Common myeloid progenitor, CD34-positive (primary cell): ENCODE results near the gene CTSC.

Experiments used
- CTCF ChIA-PET: fragments of 350-600 bp; sonication (Branson Sonifier 250); formaldehyde crosslinking; loops from one replicate; lab custom pipeline; 2021; ENCODE audit warnings: antibody characterized with exemption; lab: Charles Lee
- POLR2A ChIA-PET: fragments of 350-600 bp; sonication (Branson Sonifier 250); formaldehyde crosslinking; loops from one replicate; lab custom pipeline; 2021; ENCODE audit warnings: antibody characterized with exemption; lab: Charles Lee
- DNase-seq, 3 donors: peaks; one replicate each; pipeline versions ENCODE4 v3.0.0 to v3.0.0-alpha.2; 2013
- H3K27ac ChIP-seq, 2 experiments: 1 replicate in 1 of 2; 2 replicates in 1 of 2; pipeline ENCODE4 v1.7.0; 2013; ENCODE audit warnings: inconsistent platforms in 2 of 2, low read length in 2 of 2, mild to moderate bottlenecking in 2 of 2, low read depth in 1 of 2, moderate library complexity in 1 of 2; ENCODE audit not compliant: severe bottlenecking in 2 of 2, insufficient read depth in 1 of 2, poor library complexity in 1 of 2
- H3K27me3 ChIP-seq, 5 experiments: replicated peaks in 2 of 5; 1 replicate in 3 of 5; 2 replicates in 2 of 5; pipeline versions ENCODE4 v1.6.1 to v1.7.0; 2013; ENCODE audit warnings: low read length in 4 of 5, mild to moderate bottlenecking in 2 of 5, moderate library complexity in 2 of 5, inconsistent platforms in 1 of 5; ENCODE audit not compliant: insufficient read depth in 5 of 5, control insufficient read depth in 4 of 5
- H3K36me3 ChIP-seq, 4 experiments: 1 replicate in 2 of 4; 2 replicates in 2 of 4; pipeline versions ENCODE4 v1.6.1 to v1.7.0; 2013; ENCODE audit warnings: low read length in 3 of 4, control low read depth in 1 of 4, mild to moderate bottlenecking in 1 of 4; ENCODE audit not compliant: control insufficient read depth in 4 of 4, insufficient read depth in 4 of 4
- H3K4me1 ChIP-seq, 4 experiments: 1 replicate in 3 of 4; 2 replicates in 1 of 4; pipeline versions ENCODE4 v1.6.1 to v1.7.1; 2013; ENCODE audit warnings: low read length in 3 of 4, mild to moderate bottlenecking in 3 of 4, control low read depth in 1 of 4, inconsistent platforms in 1 of 4, moderate library complexity in 1 of 4; ENCODE audit not compliant: control insufficient read depth in 4 of 4, insufficient read depth in 4 of 4; ENCODE audit errors: control extremely low read depth in 1 of 4
- H3K4me3 ChIP-seq, 7 experiments: 1 replicate in 4 of 7; 2 replicates in 3 of 7; pipeline versions ENCODE4 v1.5.1 to v1.7.0; 2013; ENCODE audit warnings: mild to moderate bottlenecking in 7 of 7, low read length in 6 of 7, moderate library complexity in 6 of 7, inconsistent platforms in 2 of 7, low read depth in 2 of 7, control low read depth in 1 of 7; ENCODE audit not compliant: insufficient read depth in 4 of 7, control insufficient read depth in 1 of 7; ENCODE audit errors: extremely low read depth in 1 of 7
- H3K9me3 ChIP-seq, 5 experiments: 1 replicate in 4 of 5; 2 replicates in 1 of 5; pipeline versions ENCODE4 v1.6.1 to v1.7.1; 2013; ENCODE audit warnings: low read length in 4 of 5, mild to moderate bottlenecking in 2 of 5, inconsistent platforms in 1 of 5, low read depth in 1 of 5, moderate library complexity in 1 of 5; ENCODE audit not compliant: control insufficient read depth in 4 of 5, insufficient read depth in 2 of 5; ENCODE audit errors: control extremely low read depth in 1 of 5
- WGBS: methylation state at CpG from one replicate; pipeline ENCODE4 v1.1.5; 2013; ENCODE audit not compliant: insufficient coverage; 5-methylcytosine and 5-hydroxymethylcytosine counted together

The CTSC gene

DNA sequence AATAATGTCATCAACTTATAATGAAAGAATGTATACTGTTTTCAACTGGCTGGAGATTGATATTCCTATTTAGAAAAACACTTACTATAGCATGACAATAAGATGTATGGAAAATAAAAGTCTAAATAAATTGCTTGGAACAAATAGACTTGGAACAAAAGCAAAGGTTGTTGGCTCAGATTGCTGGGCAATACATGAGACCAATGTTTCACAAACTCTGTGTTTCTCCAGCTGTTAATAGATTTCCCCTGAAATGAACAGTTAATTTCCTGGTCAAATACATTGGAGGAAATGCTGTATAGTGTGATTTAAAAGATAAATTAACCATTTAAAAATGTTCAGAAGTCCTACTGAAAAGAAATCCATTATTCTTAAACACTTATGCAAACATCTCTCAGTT lies 40.1 kb upstream of the CTSC start:
- peaks cover 0 to 3% (median 1%) of the 10 kb centered on the region in 4 experiments for H3K36me3 ChIP-seq

DNA sequence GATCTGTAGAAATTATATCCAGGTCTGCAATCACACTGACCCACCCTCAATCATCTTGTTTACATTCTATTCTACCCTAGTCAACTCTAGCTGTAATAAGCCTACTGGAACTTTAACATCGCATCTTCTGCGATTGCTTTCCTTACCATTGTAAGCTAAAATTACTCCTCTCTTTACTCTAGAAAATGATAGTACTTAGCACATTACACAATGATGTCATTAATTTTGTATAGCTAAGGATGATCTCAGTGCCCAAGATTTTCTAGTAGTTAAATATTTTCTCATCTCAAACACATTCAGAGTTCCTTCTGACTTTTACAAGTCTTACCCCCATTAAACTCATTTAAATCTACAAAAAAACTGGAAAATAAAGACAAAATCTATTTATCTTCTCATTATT lies 39.6 kb upstream of the CTSC start:
- no peaks in the 10 kb centered on the region for H3K27me3 ChIP-seq
- H3K36me3 ChIP-seq = peaks cover 0 to 3% (median 1%) of the 10 kb centered on the region in 4 experiments
- H3K27ac ChIP-seq = no peak overlapping the region
- ChIA-PET CTCF (no interaction called here), POLR2A (no interaction called here)
- H3K9me3 ChIP-seq = no peaks in the 10 kb centered on the region
- no peaks in the 10 kb centered on the region for H3K4me1 ChIP-seq
- WGBS = no CpG with 5 or more reads among the region's 2 CpGs
- H3K4me3 ChIP-seq = no peak overlapping the region
- no peak for DNase-seq

More for the DNA sequence above, 40.1 kb upstream of the CTSC start:
- Histone ChIP-seq H3K4me3 (no peak overlapping the region), H3K27ac (no peak overlapping the region), H3K9me3 (no peaks in the 10 kb centered on the region), H3K27me3 (no peaks in the 10 kb centered on the region), H3K4me1 (no peaks in the 10 kb centered on the region)
- CTCF ChIA-PET = interaction anchor here (1.0 kb wide), 1 partner anchor 33 kb away, joined by 5 read pairs; no protein-coding TSS in a partner anchor
- POLR2A ChIA-PET = no interaction called here
- no peak for DNase-seq

DNA sequence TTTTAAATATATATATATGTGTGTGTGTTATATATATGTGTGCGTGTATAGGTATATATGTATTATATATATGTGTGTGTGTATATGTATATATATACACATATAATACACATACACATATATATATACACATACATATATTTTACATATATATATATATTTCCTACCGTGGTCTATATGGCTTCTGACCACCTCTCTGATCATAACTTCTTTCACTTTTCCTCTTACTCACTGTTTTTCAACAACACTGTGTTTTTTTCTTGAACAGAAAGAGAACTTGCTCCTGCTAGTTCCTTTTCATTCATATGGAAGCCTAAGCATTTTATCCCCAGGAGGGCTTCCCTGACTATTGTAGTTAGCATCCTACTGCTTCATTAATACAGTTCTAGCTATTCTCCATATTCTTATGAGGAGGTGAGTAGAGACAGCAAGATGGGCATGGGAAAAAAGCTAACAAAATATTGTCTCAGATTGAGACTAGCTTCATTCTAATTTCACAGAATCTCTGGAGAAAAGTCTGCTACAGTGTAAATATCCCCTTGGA lies 38.5 kb upstream of the CTSC start:
- DNase-seq = no peak
- Histone ChIP-seq H3K36me3 (peaks cover 0 to 3% (median 1%) of the 10 kb centered on the region in 4 experiments), H3K9me3 (no peaks in the 10 kb centered on the region), H3K27ac (no peak overlapping the region), H3K4me1 (no peaks in the 10 kb centered on the region), H3K27me3 (no peaks in the 10 kb centered on the region), H3K4me3 (no peak overlapping the region)
- ChIA-PET CTCF (no interaction called here), POLR2A (no interaction called here)
- no CpG with 5 or more reads among the region's 2 CpGs for WGBS

- peaks cover 0 to 3% (median 1%) of the 10 kb centered on the region in 4 experiments for H3K36me3 ChIP-seq
- H3K9me3 ChIP-seq = no peaks in the 10 kb centered on the region
- WGBS = 100% methylated on average over 1 of the region's 2 CpGs
- no peak overlapping the region for H3K4me3 ChIP-seq
- H3K4me1 ChIP-seq = no peaks in the 10 kb centered on the region
- no peak for DNase-seq
- ChIA-PET CTCF (interaction anchor here (1.1 kb wide), 1 partner anchor 33 kb away, joined by 4 read pairs; the partner anchor contains the start of gene CTSC), POLR2A (no interaction called here)
- H3K27me3 ChIP-seq = no peaks in the 10 kb centered on the region
- no peak overlapping the region for H3K27ac ChIP-seq
Measured at GRCh38 chr11:88370782-88371181, 33.2 kb upstream of the CTSC start.

DNA sequence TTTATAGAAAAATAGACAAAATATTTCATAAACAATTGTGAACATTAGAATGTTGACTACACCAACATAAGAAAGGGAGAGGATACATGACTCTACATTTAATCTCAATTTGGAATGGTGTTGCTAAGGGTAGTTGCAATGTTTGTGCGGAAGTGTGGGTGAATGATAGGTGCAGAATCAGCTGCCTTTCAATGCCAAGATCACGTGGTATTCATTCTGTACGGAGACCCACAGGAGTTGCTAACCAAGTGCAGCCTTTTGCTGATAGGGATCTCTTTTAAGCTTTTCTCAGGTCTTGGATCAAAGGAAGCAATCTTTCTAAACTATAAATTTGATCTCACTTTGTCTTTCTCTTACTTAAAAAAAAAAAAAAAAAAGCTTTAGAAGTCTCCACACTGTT lies 29.8 kb upstream of the CTSC start:
- ChIA-PET POLR2A (no interaction called here), CTCF (interaction anchor here (0.7 to 1.5 kb wide), 2 partner anchors 25 to 118 kb away, joined by 3 read pairs; no protein-coding TSS in a partner anchor)
- Histone ChIP-seq H3K36me3 (no peaks in the 10 kb centered on the region), H3K27me3 (no peaks in the 10 kb centered on the region), H3K4me1 (peaks cover 0 to 15% (median 2%) of the 10 kb centered on the region in 4 experiments), H3K27ac (no peak overlapping the region), H3K9me3 (no peaks in the 10 kb centered on the region), H3K4me3 (no peak overlapping the region)
- WGBS = 84% methylated on average over 3 of the region's 3 CpGs
- DNase-seq = no peak

GRCh38 chr11:88363648-88364065 lies 26.1 kb upstream of the CTSC start:
- POLR2A ChIA-PET = no interaction called here
- no peaks in the 10 kb centered on the region for H3K27me3 ChIP-seq
- peak in 2 of 3 donors; percentile 49 to 68 for DNase-seq
- CTCF ChIA-PET = no interaction called here
- WGBS = 100% methylated on average over 2 of the region's 2 CpGs
- H3K27ac ChIP-seq = no peak overlapping the region
- H3K4me3 ChIP-seq = no peak overlapping the region
- H3K9me3 ChIP-seq = no peaks in the 10 kb centered on the region
- H3K4me1 ChIP-seq = peaks cover 0 to 32% (median 12%) of the 10 kb centered on the region in 4 experiments
- no peaks in the 10 kb centered on the region for H3K36me3 ChIP-seq

DNA sequence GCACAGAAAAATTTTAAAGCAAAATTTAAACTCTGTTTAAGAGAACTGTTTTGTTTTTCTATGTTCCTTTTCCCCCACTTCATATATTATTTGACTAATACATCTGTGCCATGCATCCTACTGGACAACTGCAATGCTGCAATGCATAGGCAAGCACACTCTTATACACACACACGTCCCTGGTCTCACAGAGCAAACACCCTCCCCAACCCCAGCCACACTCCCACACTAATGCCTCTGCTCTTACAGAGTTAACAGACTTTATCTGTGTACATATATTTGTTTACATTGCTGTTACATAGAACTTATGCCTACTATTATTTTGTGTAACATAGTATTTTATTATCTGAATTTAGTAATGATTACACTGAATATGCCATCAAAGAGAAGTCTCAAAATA lies 25.5 kb upstream of the CTSC start:
- no peak overlapping the region for H3K4me3 ChIP-seq
- H3K9me3 ChIP-seq = no peaks in the 10 kb centered on the region
- H3K27ac ChIP-seq = no peak overlapping the region
- WGBS = no CpG with 5 or more reads among the region's 1 CpG
- POLR2A ChIA-PET = no interaction called here
- H3K4me1 ChIP-seq = peaks cover 0 to 39% (median 14%) of the 10 kb centered on the region in 4 experiments
- H3K36me3 ChIP-seq = no peaks in the 10 kb centered on the region
- H3K27me3 ChIP-seq = no peaks in the 10 kb centered on the region
- no peak for DNase-seq
- CTCF ChIA-PET = no interaction called here
